A673 (cell line): ENCODE data around the gene OSGIN1. TPM values are rescaled to one million over a fixed set of nuclear protein-coding genes. Genes with fewer than 3 reads are reported as not detected.
"Not testable (repeated sequence)": the region's sequence is repeated elsewhere in the genome, so short reads cannot be mapped to it uniquely, and the experiment has no call there.

Experiments used
- BruUV-seq: library from RNA; stranded (reverse); fragments of 400-500 nt; replicated peaks from 2 replicates; lab custom pipeline; 2021; lab: Mats Ljungman, UMichigan
- CTCF ChIA-PET: fragments of 300-600 bp; sonication (Branson Sonifier 250); formaldehyde crosslinking; loops from one replicate; lab custom pipeline; 2022; ENCODE audit warnings: antibody characterized with exemption; lab: Charles Lee
- POLR2A ChIA-PET: fragments of 300-600 bp; sonication (Branson Sonifier 250); formaldehyde crosslinking; loops from one replicate; lab custom pipeline; 2022; ENCODE audit warnings: antibody characterized with exemption; ENCODE audit not compliant: low non-redundant PET; lab: Charles Lee
- DNase-seq: peaks from one replicate; pipeline ENCODE4 v3.0.0-alpha.2; 2015; ENCODE audit warnings: low spot score
- H3K27ac ChIP-seq: fragments of 200-600 bp; sonication (generic); 2 replicates; pipeline ENCODE4 v1.5.1; 2016; ENCODE audit warnings: mixed run types, low read depth, mild to moderate bottlenecking, mixed read lengths, antibody characterized with exemption, low read length; ENCODE audit not compliant: poor library complexity, severe bottlenecking
- H3K27me3 ChIP-seq: fragments of 200-600 bp; sonication (generic); replicated peaks from 2 replicates; pipeline ENCODE4 v1.6.1; 2017; ENCODE audit warnings: mixed run types, low read depth, mild to moderate bottlenecking, mixed read lengths, antibody characterized with exemption, low read length; ENCODE audit not compliant: insufficient read depth, poor library complexity
- H3K36me3 ChIP-seq: fragments of 200-600 bp; sonication (generic); 2 replicates; pipeline ENCODE4 v1.6.1; 2016; ENCODE audit warnings: mixed run types, mild to moderate bottlenecking, mixed read lengths, antibody characterized with exemption, low read length; ENCODE audit not compliant: insufficient read depth, poor library complexity, severe bottlenecking
- H3K4me1 ChIP-seq: fragments of 200-600 bp; sonication (generic); 2 replicates; pipeline ENCODE4 v1.6.1; 2017; ENCODE audit warnings: mixed run types, mild to moderate bottlenecking, mixed read lengths, antibody characterized with exemption, low read length; ENCODE audit not compliant: insufficient read depth, poor library complexity, severe bottlenecking
- H3K4me3 ChIP-seq: fragments of 200-600 bp; sonication (generic); 2 replicates; pipeline ENCODE4 v1.5.1; 2016; ENCODE audit warnings: low read depth, mixed run types, mild to moderate bottlenecking, mixed read lengths, low read length; ENCODE audit not compliant: poor library complexity, severe bottlenecking
- H3K9me3 ChIP-seq: fragments of 200-600 bp; sonication (generic); 2 replicates; pipeline ENCODE4 v1.6.1; 2016; ENCODE audit warnings: mixed run types, low read depth, mild to moderate bottlenecking, mixed read lengths, antibody characterized with exemption, low read length; ENCODE audit not compliant: poor library complexity, severe bottlenecking
- EZH2 ChIP-seq: fragments of 200-600 bp; sonication (generic); IDR thresholded peaks from 2 replicates; pipeline ENCODE4 v1.6.1; 2017; ENCODE audit warnings: borderline replicate concordance, low read depth, mild to moderate bottlenecking, mixed read lengths, antibody characterized with exemption, low read length; ENCODE audit not compliant: poor library complexity, severe bottlenecking
- intact Hi-C: fragments of 100-400 bp; cut with micrococcal nuclease; formaldehyde crosslinking; loops from one replicate; pipeline ENCODE4 v1.10.0; 2022; ENCODE audit not compliant: unreplicated experiment
- total RNA-seq: library from RNA; stranded (reverse); gene quantifications from 2 replicates; pipeline ENCODE4 v1.2.3, GENCODE V29; 2021
- TF ChIP-seq, protein P1 (sequence below): fragments of 300-800, 200-600 bp; sonication (generic); conservative IDR thresholded peaks from 2 replicates; pipeline ENCODE4 v1.5.1; 2017; ENCODE audit warnings: low read depth, mild to moderate bottlenecking, antibody characterized with exemption, low read length, moderate library complexity, mixed read lengths

Gene OSGIN1
- total RNA-seq, 1 experiment from 2014 or later, result 2.4 TPM

DNA sequence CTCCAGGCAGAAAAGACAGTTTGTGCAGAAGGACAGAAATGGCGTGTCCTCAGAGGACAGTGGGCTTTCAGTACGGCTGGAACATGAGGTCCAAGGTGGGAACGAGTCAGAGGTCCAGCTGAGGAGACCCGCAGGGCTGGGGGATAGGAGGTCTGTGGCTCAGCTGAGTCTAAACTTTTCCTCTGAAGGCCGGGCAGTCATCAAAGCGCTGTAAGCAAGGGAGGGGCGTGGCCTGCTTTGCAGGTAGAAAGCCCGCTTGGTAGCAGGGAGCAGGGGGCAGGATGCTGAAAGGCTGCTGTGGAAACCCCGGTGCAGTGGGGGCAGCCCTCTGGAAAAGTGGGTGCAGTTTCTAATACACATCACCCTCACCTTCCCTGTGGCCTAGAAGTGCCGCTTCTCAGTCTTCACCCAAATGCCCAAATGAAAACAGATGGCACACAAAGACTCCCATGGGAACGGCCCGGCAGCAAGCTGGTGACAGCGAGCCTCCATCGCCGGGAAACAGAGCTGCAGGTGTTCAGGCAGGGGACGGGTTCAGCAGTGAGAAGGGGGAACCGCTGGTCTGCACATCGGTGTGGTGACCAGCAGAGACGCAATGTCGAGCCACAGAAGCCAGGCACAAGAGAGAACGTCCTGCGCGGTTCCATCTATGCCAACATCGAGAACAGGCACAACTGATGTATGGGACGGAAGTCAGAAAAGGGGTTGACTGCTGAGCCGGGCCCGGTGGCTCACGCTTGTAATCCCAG, 12.2 kb upstream of the OSGIN1 start:
- no peak for DNase-seq
- ChIA-PET POLR2A (no interaction called here), CTCF (no interaction called here)
- BruUV-seq, result no TSS peak
- H3K27ac ChIP-seq, result no peak overlapping the region
- H3K4me1 ChIP-seq, result no peaks in the 10 kb centered on the region
- intact Hi-C loops, result no loop called here
- TF ChIP-seq EZH2, result no peak
- TF ChIP-seq, protein P1, sequence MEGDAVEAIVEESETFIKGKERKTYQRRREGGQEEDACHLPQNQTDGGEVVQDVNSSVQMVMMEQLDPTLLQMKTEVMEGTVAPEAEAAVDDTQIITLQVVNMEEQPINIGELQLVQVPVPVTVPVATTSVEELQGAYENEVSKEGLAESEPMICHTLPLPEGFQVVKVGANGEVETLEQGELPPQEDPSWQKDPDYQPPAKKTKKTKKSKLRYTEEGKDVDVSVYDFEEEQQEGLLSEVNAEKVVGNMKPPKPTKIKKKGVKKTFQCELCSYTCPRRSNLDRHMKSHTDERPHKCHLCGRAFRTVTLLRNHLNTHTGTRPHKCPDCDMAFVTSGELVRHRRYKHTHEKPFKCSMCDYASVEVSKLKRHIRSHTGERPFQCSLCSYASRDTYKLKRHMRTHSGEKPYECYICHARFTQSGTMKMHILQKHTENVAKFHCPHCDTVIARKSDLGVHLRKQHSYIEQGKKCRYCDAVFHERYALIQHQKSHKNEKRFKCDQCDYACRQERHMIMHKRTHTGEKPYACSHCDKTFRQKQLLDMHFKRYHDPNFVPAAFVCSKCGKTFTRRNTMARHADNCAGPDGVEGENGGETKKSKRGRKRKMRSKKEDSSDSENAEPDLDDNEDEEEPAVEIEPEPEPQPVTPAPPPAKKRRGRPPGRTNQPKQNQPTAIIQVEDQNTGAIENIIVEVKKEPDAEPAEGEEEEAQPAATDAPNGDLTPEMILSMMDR, result no peak
- no peaks in the 10 kb centered on the region for H3K9me3 ChIP-seq
- H3K4me3 ChIP-seq, result no peak overlapping the region
- no peaks in the 10 kb centered on the region for H3K27me3 ChIP-seq
- no peaks in the 10 kb centered on the region for H3K36me3 ChIP-seq

DNA sequence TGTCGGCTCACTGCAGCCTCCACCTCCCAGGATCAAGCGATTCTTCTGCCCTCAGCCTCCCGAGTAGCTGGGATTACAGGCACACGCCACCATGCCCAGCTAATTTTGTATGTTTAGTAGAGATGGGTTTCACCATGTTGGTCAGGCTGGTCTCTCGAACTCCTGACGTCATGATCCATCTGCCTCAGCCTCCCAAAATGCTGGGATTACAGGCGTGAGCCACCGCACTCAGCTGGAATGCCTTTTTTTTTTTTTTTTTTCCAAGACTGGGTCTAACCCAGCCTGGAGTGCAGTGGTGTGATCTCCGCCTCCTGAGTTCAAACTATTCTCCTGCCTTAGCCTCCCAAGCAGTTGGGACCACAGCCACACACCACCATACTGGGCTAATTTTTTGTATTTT, 11.5 kb upstream of the OSGIN1 start:
- H3K9me3 ChIP-seq, BruUV-seq, CTCF ChIA-PET, H3K36me3 ChIP-seq, H3K27me3 ChIP-seq, POLR2A ChIA-PET, H3K27ac ChIP-seq, intact Hi-C loops, H3K4me3 ChIP-seq, H3K4me1 ChIP-seq, DNase-seq: not testable (repeated sequence)

DNA sequence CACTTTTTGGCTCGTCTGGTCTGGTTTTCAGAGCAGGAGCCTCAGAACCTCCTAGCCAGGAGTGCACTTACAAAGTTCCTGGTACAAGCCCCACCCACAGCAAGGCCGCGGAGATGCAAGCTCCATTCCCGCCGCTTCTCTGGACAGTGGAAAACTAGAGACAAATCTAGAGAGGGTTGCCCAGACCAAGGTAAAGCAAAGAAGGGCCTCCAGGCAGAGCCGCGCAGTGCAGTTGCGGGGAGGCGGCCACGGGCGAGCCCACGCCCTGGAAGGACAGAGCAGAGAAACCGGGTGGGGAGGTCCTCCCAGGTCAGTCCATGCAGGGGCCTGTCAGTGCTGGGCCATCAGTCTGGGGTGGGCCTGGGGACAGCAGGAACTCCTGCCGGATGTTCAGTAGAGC, 11.0 kb upstream of the OSGIN1 start:
- no peaks in the 10 kb centered on the region for H3K27me3 ChIP-seq

More for the DNA sequence above, 11.0 kb upstream of the OSGIN1 start:
- no peak for DNase-seq
- H3K9me3 ChIP-seq, result no peaks in the 10 kb centered on the region
- ChIA-PET POLR2A (no interaction called here), CTCF (no interaction called here)
- no peaks in the 10 kb centered on the region for H3K4me1 ChIP-seq
- intact Hi-C loops, result no loop called here
- H3K27ac ChIP-seq, result no peak overlapping the region
- TF ChIP-seq EZH2, result no peak
- TF ChIP-seq, protein P1, result no peak
- no TSS peak for BruUV-seq
- no peak overlapping the region for H3K4me3 ChIP-seq
- no peaks in the 10 kb centered on the region for H3K36me3 ChIP-seq
